HepG2 (cell line): ENCODE results near the gene SORD. TPM values are rescaled to one million over a fixed set of nuclear protein-coding genes. Genes with fewer than 3 reads are reported as not detected.
"Not testable (repeated sequence)": the region's sequence is repeated elsewhere in the genome, so short reads cannot be mapped to it uniquely, and the experiment has no call there.

Source experiments
- CREM ChIP-seq, 2 experiments: sonication (generic) in 1 of 2; formaldehyde crosslinking in 1 of 2; IDR thresholded peaks; 2 replicates each; pipeline versions ENCODE4 v1.4.0 to v1.6.1; 2016 to 2020; ENCODE audit warnings: antibody characterized with exemption in 1 of 2, mild to moderate bottlenecking in 1 of 2, missing genetic modification reagents in 1 of 2
- ERF ChIP-seq: IDR thresholded peaks from 2 replicates; pipeline ENCODE4 v1.6.1; 2018; ENCODE audit warnings: missing biosample characterization, missing genetic modification reagents
- PITX1 ChIP-seq: sonication (generic); formaldehyde crosslinking; IDR thresholded peaks from 2 replicates; pipeline ENCODE4 v1.5.1; 2020; ENCODE audit warnings: mild to moderate bottlenecking, missing genetic modification reagents
- SMC3 ChIP-seq: IDR thresholded peaks from 2 replicates; pipeline ENCODE4 v1.6.1; 2011; ENCODE audit warnings: low read length, improper control_type of control experiment
- SOX6 ChIP-seq, 2 experiments: fragments of 450-650 bp in 1 of 2; sonication (generic) in 1 of 2; formaldehyde crosslinking in 1 of 2; IDR thresholded peaks; 2 replicates each; pipeline versions ENCODE4 v1.4.0 to v1.6.1; 2017 to 2020; ENCODE audit warnings: antibody characterized with exemption in 1 of 2, mild to moderate bottlenecking in 1 of 2, missing genetic modification reagents in 1 of 2
- ZNF768 ChIP-seq: sonication (generic); formaldehyde crosslinking; IDR thresholded peaks from 2 replicates; pipeline ENCODE4 v1.4.0; 2020; ENCODE audit warnings: missing genetic modification reagents
- polyA plus RNA-seq, 8 experiments: library from polyadenylated mRNA; depleted of rRNA in 3 of 8; stranded (reverse) in 7 of 8; unstranded in 1 of 8; fragments of >200 nt; fragmentation: Illumina TruSeq in 4 of 8; extraction: Trizol in 4 of 8; gene quantifications; 2 replicates each; pipeline versions ENCODE4 v1.2.1 to v1.2.3, GENCODE V29; 2011 to 2016; ENCODE audit warnings: low read depth in 4 of 8, missing spikeins in 1 of 8, mixed read lengths in 1 of 8; ENCODE audit not compliant: insufficient read depth in 1 of 8
- total RNA-seq, 5 experiments: library from RNA; depleted of rRNA; stranded (reverse); fragments of >200 nt; fragmentation: Illumina TruSeq; extraction: Trizol; gene quantifications; 2 replicates each; pipeline ENCODE4 v1.2.3, GENCODE V29; 2016; ENCODE audit warnings: low read depth in 1 of 5
- TF ChIP-seq, protein P1 (sequence below): IDR thresholded peaks from 2 replicates; pipeline ENCODE4 v1.6.1; 2012; ENCODE audit warnings: low read depth, low read length, improper control_type of control experiment
- TF ChIP-seq, protein P2 (sequence below): sonication (generic); formaldehyde crosslinking; IDR thresholded peaks from 2 replicates; pipeline ENCODE4 v1.5.0; 2020; ENCODE audit warnings: mild to moderate bottlenecking, missing genetic modification reagents, borderline replicate concordance

SORD gene
- total and polyA plus RNA-seq, 2 of the 13 experiments (the other 11 are each of a cell fraction or from before 2014, with no cell fraction given), result 59.1 to 95.3 TPM

DNA sequence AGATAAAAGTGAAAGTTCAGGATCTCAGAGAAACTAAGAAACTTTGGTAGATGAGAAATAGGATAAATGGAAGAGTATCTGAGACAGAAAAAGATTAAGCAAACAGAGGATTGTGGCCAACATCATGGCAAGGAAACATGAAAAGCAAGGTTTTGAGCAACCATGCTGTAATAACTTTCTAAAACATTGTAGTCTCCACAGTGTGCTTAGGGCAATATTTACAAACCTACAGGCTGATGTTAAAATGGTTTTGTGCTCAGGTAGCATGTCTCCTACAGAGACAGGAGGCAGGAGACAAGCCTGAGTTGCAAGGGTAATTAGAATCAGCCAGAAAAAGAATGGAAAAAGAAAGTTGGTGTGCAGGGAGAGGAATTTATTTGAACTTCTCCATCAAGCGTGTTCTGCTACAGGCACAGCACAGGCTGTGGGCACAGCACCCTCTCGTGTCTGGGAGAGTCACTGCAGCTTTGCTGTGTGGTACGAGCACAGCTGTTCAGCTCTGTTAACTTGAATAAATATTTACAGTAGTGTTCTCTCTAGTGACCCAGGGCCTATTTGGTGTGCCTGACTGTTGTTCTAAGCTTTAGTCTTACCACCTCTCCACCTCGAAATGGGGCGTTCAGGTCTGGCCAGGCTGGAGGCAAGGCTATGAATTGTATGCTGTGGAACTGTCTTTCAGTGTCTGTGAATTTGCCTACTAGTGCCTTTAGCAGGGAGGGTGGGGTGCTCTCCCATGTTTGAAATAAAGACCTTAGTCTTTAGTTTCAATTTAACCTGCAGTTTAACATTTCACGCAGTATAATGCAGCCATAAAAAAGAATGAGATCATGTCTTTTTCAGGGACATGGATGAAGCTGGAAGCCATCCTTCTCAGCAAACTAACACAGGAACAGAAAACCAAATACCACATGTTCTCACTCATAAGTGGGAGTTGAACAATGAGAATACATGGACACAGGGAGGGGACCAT is 14.1 kb downstream of the SORD start (continued):
- peak; percentile 28; the same call in 1 of the 2 replicates for TF ChIP-seq CREM (IDR thresholded peaks at IDR 0.05)
- not testable (repeated sequence) for TF ChIP-seq CREM (CRISPR knock-in tag; IDR thresholded peaks at IDR 0.05); SOX6 (IDR thresholded peaks at IDR 0.05)
- TF ChIP-seq PITX1 (CRISPR knock-in tag), result peak; percentile 43; the same call in 1 of the 2 replicates
- TF ChIP-seq, protein P1, sequence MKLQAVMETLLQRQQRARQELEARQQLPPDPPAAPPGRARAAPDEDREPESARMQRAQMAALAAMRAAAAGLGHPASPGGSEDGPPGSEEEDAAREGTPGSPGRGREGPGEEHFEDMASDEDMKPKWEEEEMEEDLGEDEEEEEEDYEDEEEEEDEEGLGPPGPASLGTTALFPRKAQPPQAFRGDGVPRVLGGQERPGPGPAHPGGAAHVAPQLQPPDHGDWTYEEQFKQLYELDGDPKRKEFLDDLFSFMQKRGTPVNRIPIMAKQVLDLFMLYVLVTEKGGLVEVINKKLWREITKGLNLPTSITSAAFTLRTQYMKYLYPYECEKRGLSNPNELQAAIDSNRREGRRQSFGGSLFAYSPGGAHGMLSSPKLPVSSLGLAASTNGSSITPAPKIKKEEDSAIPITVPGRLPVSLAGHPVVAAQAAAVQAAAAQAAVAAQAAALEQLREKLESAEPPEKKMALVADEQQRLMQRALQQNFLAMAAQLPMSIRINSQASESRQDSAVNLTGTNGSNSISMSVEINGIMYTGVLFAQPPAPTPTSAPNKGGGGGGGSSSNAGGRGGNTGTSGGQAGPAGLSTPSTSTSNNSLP, result 0 out of 2 replicates have a peak, but pooled peaks have one; percentile 61
- peak; percentile 77; the same call in 1 of the 2 replicates for TF ChIP-seq ERF
- peak; percentile 99 for TF ChIP-seq SMC3
- peak; percentile 75; the same call in 1 of the 2 replicates for TF ChIP-seq SOX6 (CRISPR knock-in tag; IDR thresholded peaks at IDR 0.05)
- TF ChIP-seq ZNF768 (CRISPR knock-in tag), result peak; percentile 35; the same call in 1 of the 2 replicates
- TF ChIP-seq, protein P2, sequence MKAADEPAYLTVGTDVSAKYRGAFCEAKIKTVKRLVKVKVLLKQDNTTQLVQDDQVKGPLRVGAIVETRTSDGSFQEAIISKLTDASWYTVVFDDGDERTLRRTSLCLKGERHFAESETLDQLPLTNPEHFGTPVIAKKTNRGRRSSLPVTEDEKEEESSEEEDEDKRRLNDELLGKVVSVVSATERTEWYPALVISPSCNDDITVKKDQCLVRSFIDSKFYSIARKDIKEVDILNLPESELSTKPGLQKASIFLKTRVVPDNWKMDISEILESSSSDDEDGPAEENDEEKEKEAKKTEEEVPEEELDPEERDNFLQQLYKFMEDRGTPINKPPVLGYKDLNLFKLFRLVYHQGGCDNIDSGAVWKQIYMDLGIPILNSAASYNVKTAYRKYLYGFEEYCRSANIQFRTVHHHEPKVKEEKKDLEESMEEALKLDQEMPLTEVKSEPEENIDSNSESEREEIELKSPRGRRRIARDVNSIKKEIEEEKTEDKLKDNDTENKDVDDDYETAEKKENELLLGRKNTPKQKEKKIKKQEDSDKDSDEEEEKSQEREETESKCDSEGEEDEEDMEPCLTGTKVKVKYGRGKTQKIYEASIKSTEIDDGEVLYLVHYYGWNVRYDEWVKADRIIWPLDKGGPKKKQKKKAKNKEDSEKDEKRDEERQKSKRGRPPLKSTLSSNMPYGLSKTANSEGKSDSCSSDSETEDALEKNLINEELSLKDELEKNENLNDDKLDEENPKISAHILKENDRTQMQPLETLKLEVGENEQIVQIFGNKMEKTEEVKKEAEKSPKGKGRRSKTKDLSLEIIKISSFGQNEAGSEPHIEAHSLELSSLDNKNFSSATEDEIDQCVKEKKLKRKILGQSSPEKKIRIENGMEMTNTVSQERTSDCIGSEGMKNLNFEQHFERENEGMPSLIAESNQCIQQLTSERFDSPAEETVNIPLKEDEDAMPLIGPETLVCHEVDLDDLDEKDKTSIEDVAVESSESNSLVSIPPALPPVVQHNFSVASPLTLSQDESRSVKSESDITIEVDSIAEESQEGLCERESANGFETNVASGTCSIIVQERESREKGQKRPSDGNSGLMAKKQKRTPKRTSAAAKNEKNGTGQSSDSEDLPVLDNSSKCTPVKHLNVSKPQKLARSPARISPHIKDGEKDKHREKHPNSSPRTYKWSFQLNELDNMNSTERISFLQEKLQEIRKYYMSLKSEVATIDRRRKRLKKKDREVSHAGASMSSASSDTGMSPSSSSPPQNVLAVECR (CRISPR knock-in tag), result peak; percentile 37; the same call in 1 of the 2 replicates
- TF ChIP-seq, all 625 proteins: peak for 117; not testable (repeated sequence) for 508
